ENCODE data around the gene NUP210. TPM values are rescaled to one million over a fixed set of nuclear protein-coding genes. Genes with fewer than 3 reads are reported as not detected.

The NUP210 gene
- total and polyA plus RNA-seq, 2 donors (not counting 3 experiments of a cell fraction or from before 2014, with no cell fraction given): 0.14 to 0.84 TPM

DNA sequence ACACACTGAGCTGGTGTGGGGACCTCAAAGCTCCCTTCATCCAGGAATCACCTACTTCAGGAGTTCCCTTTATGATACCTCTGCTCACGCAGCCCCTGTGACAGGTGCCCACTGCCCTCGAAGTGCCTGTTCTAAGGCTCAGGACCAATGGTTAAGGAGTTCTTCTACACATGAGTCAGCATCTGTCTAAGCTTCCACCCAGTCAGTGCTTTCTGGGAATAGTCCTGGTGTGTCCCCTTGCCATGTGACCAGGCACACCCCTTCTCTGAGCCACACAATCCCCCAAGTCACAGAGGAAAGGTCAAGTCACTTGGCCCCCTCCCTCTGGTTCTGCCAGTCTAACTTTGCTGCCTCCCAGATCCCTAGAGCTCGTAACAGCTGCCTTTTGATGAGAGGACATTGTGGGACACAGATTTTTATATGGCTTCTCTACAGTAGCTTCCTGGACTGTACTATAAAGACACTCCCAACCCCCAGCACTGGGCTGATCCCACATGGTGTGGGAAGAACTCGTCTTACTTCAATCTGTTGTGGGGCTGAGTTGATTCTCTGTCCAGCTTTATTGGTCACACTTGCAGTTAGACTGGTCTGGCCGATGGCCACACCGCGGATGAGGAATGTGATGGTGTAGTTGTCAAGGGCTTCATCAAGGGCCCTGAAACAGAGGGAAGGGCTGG is 78.8 kb downstream of the NUP210 start:
- Histone ChIP-seq H3K79me2 (ENCODE audit: control insufficient read depth, insufficient read depth, low read length) (no peaks in the 10 kb centered on the region), H3K4me3 (replicated peaks in 1 of 3; ENCODE audit: insufficient read depth in 1 of 3, low read depth in 1 of 3, low read length in 3 of 3) (no peak overlapping the region), H3K27me3 (ENCODE audit: control insufficient read depth in 2 of 2, insufficient read depth in 2 of 2, low read length in 2 of 2) (no peaks in the 10 kb centered on the region), H2AFZ (ENCODE audit: low read depth, low read length) (no peak overlapping the region), H3K4me2 (ENCODE audit: insufficient read depth, low read length) (no peak overlapping the region), H3K36me3 (ENCODE audit: control insufficient read depth in 2 of 2, extremely low read depth in 1 of 2, insufficient read depth in 2 of 2, low read length in 2 of 2) (no peaks in the 10 kb centered on the region), H3K9me1 (replicated peaks; ENCODE audit: control insufficient read depth, extremely low read depth, insufficient read depth, low read length) (no peaks in the 10 kb centered on the region), H3K9me3 (replicated peaks; ENCODE audit: control insufficient read depth, insufficient read depth, low read length) (no peaks in the 10 kb centered on the region), H3K4me1 (ENCODE audit: control insufficient read depth, extremely low read depth, insufficient read depth, low read length) (no peaks in the 10 kb centered on the region), H3K27ac (ENCODE audit: insufficient read depth, low read depth, low read length) (no peak overlapping the region), H3K9ac (replicated peaks; ENCODE audit: extremely low read depth, insufficient read depth, low read length) (no peak overlapping the region), H4K20me1 (replicated peaks; ENCODE audit: control insufficient read depth, extremely low read depth, insufficient read depth, low read length) (no peaks in the 10 kb centered on the region)
- TF ChIP-seq GATA2 (IDR thresholded peaks at IDR 0.05; ENCODE audit: insufficient read depth, insufficient read length, low read depth, low read length) (no peak), FOS (IDR thresholded peaks at IDR 0.05; ENCODE audit: borderline replicate concordance, insufficient read depth, low read length) (no peak), MYC (IDR thresholded peaks at IDR 0.05; ENCODE audit: low read depth, low read length) (no peak), EZH2 (IDR thresholded peaks at IDR 0.05; ENCODE audit: borderline replicate concordance, low read depth, low read length, severe bottlenecking) (no peak), JUN (IDR thresholded peaks at IDR 0.05; ENCODE audit: borderline replicate concordance, insufficient read depth, insufficient read length, low read depth) (no peak)
- TF ChIP-seq, protein P1, sequence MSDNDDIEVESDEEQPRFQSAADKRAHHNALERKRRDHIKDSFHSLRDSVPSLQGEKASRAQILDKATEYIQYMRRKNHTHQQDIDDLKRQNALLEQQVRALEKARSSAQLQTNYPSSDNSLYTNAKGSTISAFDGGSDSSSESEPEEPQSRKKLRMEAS (IDR thresholded peaks at IDR 0.05; ENCODE audit: insufficient read depth, insufficient read length): no peak
- TF ChIP-seq, protein P2, sequence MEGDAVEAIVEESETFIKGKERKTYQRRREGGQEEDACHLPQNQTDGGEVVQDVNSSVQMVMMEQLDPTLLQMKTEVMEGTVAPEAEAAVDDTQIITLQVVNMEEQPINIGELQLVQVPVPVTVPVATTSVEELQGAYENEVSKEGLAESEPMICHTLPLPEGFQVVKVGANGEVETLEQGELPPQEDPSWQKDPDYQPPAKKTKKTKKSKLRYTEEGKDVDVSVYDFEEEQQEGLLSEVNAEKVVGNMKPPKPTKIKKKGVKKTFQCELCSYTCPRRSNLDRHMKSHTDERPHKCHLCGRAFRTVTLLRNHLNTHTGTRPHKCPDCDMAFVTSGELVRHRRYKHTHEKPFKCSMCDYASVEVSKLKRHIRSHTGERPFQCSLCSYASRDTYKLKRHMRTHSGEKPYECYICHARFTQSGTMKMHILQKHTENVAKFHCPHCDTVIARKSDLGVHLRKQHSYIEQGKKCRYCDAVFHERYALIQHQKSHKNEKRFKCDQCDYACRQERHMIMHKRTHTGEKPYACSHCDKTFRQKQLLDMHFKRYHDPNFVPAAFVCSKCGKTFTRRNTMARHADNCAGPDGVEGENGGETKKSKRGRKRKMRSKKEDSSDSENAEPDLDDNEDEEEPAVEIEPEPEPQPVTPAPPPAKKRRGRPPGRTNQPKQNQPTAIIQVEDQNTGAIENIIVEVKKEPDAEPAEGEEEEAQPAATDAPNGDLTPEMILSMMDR (IDR thresholded peaks at IDR 0.05; ENCODE audit: extremely low read depth in 1 of 2, insufficient read depth in 1 of 2, low read depth in 1 of 2, low read length in 2 of 2): no peak
- FAIRE-seq (no peak), DNase-seq (ENCODE audit: low read depth, low spot score) (no peak)
- intact Hi-C loops (cut with micrococcal nuclease): no loop called here
- POLR2A ChIA-PET: no interaction called here
- dilution Hi-C loops (cut with MboI; ENCODE audit: extremely low pct_ligation_motif_present, low sequenced_read_pairs): no loop called here
- no TSS peak for BruUV-seq (replicated peaks)
- CTCF ChIA-PET: no interaction called here

Data from endothelial cell of umbilical vein (primary cell).